ENCODE data around the gene GNG8.

DNA sequence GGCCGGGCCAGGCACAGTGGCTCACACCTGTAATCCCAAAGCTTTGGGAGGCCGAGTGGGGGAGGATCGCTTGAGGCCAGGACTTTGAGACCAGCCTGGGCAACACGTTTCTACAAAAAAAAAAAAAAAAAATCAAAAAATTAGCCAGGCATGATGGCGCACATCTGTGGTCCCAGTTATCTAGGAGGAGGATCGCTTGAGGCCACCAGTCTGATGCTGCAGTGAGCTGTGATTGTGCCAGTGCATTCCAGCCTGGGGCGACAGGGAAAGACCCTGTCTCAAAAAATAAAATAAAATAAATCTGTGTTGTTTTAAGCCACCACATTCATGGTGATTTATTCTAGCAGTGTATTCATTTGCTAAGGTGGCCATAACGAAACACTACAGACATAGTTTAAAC is 29.1 kb upstream of the GNG8 start:
- TF ChIP-seq L3MBTL2 (conservative IDR thresholded peaks at IDR 0.05) (no peak), BHLHE40 (IDR thresholded peaks at IDR 0.05; ENCODE audit: borderline replicate concordance) (no peak), ELF4 (IDR thresholded peaks at IDR 0.05) (no peak), SP1 (IDR thresholded peaks at IDR 0.05) (no peak), FOXK2 (IDR thresholded peaks at IDR 0.05) (no peak), ZNF384 (IDR thresholded peaks at IDR 0.05) (no peak), FOXM1 (IDR thresholded peaks at IDR 0.05; ENCODE audit: borderline replicate concordance) (no peak), NFRKB (IDR thresholded peaks at IDR 0.05) (no peak), CTBP1 (IDR thresholded peaks at IDR 0.05; ENCODE audit: borderline replicate concordance) (no peak), TARDBP (IDR thresholded peaks at IDR 0.05) (no peak), ARNT (IDR thresholded peaks at IDR 0.05) (no peak), LEF1 (IDR thresholded peaks at IDR 0.05; ENCODE audit: borderline replicate concordance) (no peak)
- TF ChIP-seq, protein P1, sequence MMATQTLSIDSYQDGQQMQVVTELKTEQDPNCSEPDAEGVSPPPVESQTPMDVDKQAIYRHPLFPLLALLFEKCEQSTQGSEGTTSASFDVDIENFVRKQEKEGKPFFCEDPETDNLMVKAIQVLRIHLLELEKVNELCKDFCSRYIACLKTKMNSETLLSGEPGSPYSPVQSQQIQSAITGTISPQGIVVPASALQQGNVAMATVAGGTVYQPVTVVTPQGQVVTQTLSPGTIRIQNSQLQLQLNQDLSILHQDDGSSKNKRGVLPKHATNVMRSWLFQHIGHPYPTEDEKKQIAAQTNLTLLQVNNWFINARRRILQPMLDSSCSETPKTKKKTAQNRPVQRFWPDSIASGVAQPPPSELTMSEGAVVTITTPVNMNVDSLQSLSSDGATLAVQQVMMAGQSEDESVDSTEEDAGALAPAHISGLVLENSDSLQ (IDR thresholded peaks at IDR 0.05): no peak
